Endothelial cell of umbilical vein (primary cell): Measurements from ENCODE around the gene SPATA32. TPM values are rescaled to one million over a fixed set of nuclear protein-coding genes. Genes with fewer than 3 reads are reported as not detected.

Source experiments
- BruUV-seq: library from RNA; stranded (reverse); fragments of 400-500 nt; replicated peaks from 2 replicates; lab custom pipeline; 2021; lab: Mats Ljungman, UMichigan
- CTCF ChIA-PET: fragments of 300-600, 350-600 bp; sonication (Branson Sonifier 250); formaldehyde crosslinking; loops from one replicate; lab custom pipeline; 2021; ENCODE audit warnings: antibody characterized with exemption, inconsistent platforms; lab: Charles Lee
- POLR2A ChIA-PET: fragments of 300-600, 350-600 bp; sonication (Branson Sonifier 250); formaldehyde crosslinking; loops from one replicate; lab custom pipeline; 2021; ENCODE audit warnings: antibody characterized with exemption, inconsistent platforms; lab: Charles Lee
- DNase-seq: peaks from one replicate; pipeline ENCODE4 v3.0.0-alpha.2; 2011; ENCODE audit warnings: low read depth, low spot score
- FAIRE-seq: peaks from 2 replicates; lab custom pipeline; 2011; peaks lifted over from hg19 to GRCh38; lab: Jason Lieb, UNC
- H2AFZ ChIP-seq: 2 replicates; pipeline ENCODE4 v1.6.0; 2012; ENCODE audit warnings: low read depth, low read length, control low read depth, inconsistent platforms
- H3K27ac ChIP-seq: 2 replicates; pipeline ENCODE4 v1.5.1; 2011; ENCODE audit warnings: low read depth, mild to moderate bottlenecking, control low read depth, low read length, moderate library complexity; ENCODE audit not compliant: insufficient read depth
- H3K27me3 ChIP-seq, 2 experiments: 2 replicates each; pipeline versions ENCODE4 v1.6.0 to v1.6.1; 2011; ENCODE audit warnings: low read length in 2 of 2, mixed read lengths in 1 of 2; ENCODE audit not compliant: control insufficient read depth in 2 of 2, insufficient read depth in 2 of 2
- H3K36me3 ChIP-seq, 2 experiments: 2 replicates in 1 of 2; 3 replicates in 1 of 2; pipeline ENCODE4 v1.5.1; 2011; ENCODE audit warnings: low read length in 2 of 2, mild to moderate bottlenecking in 1 of 2, moderate library complexity in 1 of 2; ENCODE audit not compliant: control insufficient read depth in 2 of 2, insufficient read depth in 2 of 2; ENCODE audit errors: extremely low read depth in 1 of 2
- H3K4me1 ChIP-seq: 3 replicates; pipeline ENCODE4 v1.5.1; 2011; ENCODE audit warnings: mild to moderate bottlenecking, low read length; ENCODE audit not compliant: control insufficient read depth, insufficient read depth; ENCODE audit errors: extremely low read depth
- H3K4me2 ChIP-seq: 2 replicates; pipeline ENCODE4 v1.6.1; 2011; ENCODE audit warnings: low read length, control low read depth, mixed read lengths; ENCODE audit not compliant: insufficient read depth
- H3K4me3 ChIP-seq, 3 experiments: fragments of 200-600 bp in 1 of 3; sonication (generic), shearing (Covaris generic) in 1 of 3; replicated peaks in 1 of 3; 2 replicates each; pipeline ENCODE4 v1.5.1; 2011 to 2016; ENCODE audit warnings: control low read depth in 3 of 3, low read length in 3 of 3, mild to moderate bottlenecking in 2 of 3, inconsistent platforms in 1 of 3, low read depth in 1 of 3, moderate library complexity in 1 of 3; ENCODE audit not compliant: insufficient read depth in 1 of 3
- H3K79me2 ChIP-seq: 2 replicates; pipeline ENCODE4 v1.6.0; 2012; ENCODE audit warnings: low read length, inconsistent platforms; ENCODE audit not compliant: control insufficient read depth, insufficient read depth
- H3K9ac ChIP-seq: replicated peaks from 2 replicates; pipeline ENCODE3; 2011; ENCODE audit warnings: low read length, control low read depth; ENCODE audit not compliant: insufficient read depth; ENCODE audit errors: extremely low read depth
- H3K9me1 ChIP-seq: replicated peaks from 3 replicates; pipeline ENCODE4 v1.6.0; 2011; ENCODE audit warnings: mild to moderate bottlenecking, low read length; ENCODE audit not compliant: control insufficient read depth, insufficient read depth; ENCODE audit errors: extremely low read depth
- H3K9me3 ChIP-seq: replicated peaks from 2 replicates; pipeline ENCODE4 v1.5.1; 2012; ENCODE audit warnings: low read length, inconsistent platforms; ENCODE audit not compliant: control insufficient read depth, insufficient read depth
- H4K20me1 ChIP-seq: replicated peaks from 2 replicates; pipeline ENCODE3; 2011; ENCODE audit warnings: mild to moderate bottlenecking, low read length; ENCODE audit not compliant: control insufficient read depth, insufficient read depth; ENCODE audit errors: extremely low read depth
- CTCF ChIP-seq, 2 donors: IDR thresholded peaks; 1 replicate in 1 of 2; 2 replicates in 1 of 2; pipeline ENCODE4 v1.5.1; 2011; ENCODE audit warnings: low read length in 2 of 2, mild to moderate bottlenecking in 2 of 2, moderate library complexity in 2 of 2, control low read depth in 1 of 2, inconsistent platforms in 1 of 2, low read depth in 1 of 2; ENCODE audit not compliant: insufficient read depth in 1 of 2; ENCODE audit errors: extremely low read depth in 1 of 2
- EZH2 ChIP-seq: IDR thresholded peaks from 2 replicates; pipeline ENCODE4 v1.6.1; 2012; ENCODE audit warnings: borderline replicate concordance, low read depth, mild to moderate bottlenecking, moderate library complexity, low read length, inconsistent platforms; ENCODE audit not compliant: severe bottlenecking
- FOS ChIP-seq: IDR thresholded peaks from 2 replicates; pipeline ENCODE4 v1.6.1; 2011; ENCODE audit warnings: mild to moderate bottlenecking, low read length, moderate library complexity, borderline replicate concordance; ENCODE audit not compliant: insufficient read depth
- GATA2 ChIP-seq: IDR thresholded peaks from 2 replicates; pipeline ENCODE4 v1.7.0; 2011; ENCODE audit warnings: low read depth, mild to moderate bottlenecking, moderate library complexity, mixed read lengths, low read length; ENCODE audit not compliant: insufficient read length, insufficient read depth
- JUN ChIP-seq: IDR thresholded peaks from 2 replicates; pipeline ENCODE4 v1.6.1; 2011; ENCODE audit warnings: borderline replicate concordance, low read depth; ENCODE audit not compliant: insufficient read length, insufficient read depth
- MAX ChIP-seq: IDR thresholded peaks from 2 replicates; pipeline ENCODE4 v1.6.1; 2011; ENCODE audit not compliant: insufficient read depth, insufficient read length
- MYC ChIP-seq: IDR thresholded peaks from one replicate; pipeline ENCODE4 v1.6.1; 2011; ENCODE audit warnings: mild to moderate bottlenecking, low read depth, low read length
- POLR2A ChIP-seq: IDR thresholded peaks from 2 replicates; pipeline ENCODE4 v1.6.1; 2012; ENCODE audit warnings: low read depth, mild to moderate bottlenecking, control low read depth, low read length
- POLR2AphosphoS5 ChIP-seq: IDR thresholded peaks from 2 replicates; pipeline ENCODE4 v1.6.1; 2012; ENCODE audit warnings: low read depth, mild to moderate bottlenecking, control low read depth, low read length, moderate library complexity; ENCODE audit not compliant: insufficient read depth
- dilution Hi-C: fragments of 300-500 bp; cut with MboI; formaldehyde crosslinking; loops from one replicate; pipeline ENCODE4 v1.15.0; 2019; ENCODE audit warnings: low sequenced_read_pairs; ENCODE audit not compliant: extremely low pct_ligation_motif_present
- intact Hi-C: fragments of 100-400 bp; cut with micrococcal nuclease; formaldehyde crosslinking; loops from one replicate; pipeline ENCODE4 v1.10.0; 2022
- polyA plus RNA-seq, 4 experiments: library from polyadenylated mRNA; depleted of rRNA in 3 of 4; stranded (reverse) in 3 of 4; unstranded in 1 of 4; fragments of >200 nt; gene quantifications; 2 replicates each; pipeline versions ENCODE4 v1.2.1 to v1.2.3, GENCODE V29; 2011 to 2012; ENCODE audit warnings: missing spikeins in 1 of 4
- total RNA-seq: library from RNA; stranded (reverse); gene quantifications from 2 replicates; pipeline ENCODE4 v1.2.3, GENCODE V29; 2021

SPATA32 gene
- total and polyA plus RNA-seq, 2 donors (not counting 3 experiments of a cell fraction or from before 2014, with no cell fraction given): not detected

DNA sequence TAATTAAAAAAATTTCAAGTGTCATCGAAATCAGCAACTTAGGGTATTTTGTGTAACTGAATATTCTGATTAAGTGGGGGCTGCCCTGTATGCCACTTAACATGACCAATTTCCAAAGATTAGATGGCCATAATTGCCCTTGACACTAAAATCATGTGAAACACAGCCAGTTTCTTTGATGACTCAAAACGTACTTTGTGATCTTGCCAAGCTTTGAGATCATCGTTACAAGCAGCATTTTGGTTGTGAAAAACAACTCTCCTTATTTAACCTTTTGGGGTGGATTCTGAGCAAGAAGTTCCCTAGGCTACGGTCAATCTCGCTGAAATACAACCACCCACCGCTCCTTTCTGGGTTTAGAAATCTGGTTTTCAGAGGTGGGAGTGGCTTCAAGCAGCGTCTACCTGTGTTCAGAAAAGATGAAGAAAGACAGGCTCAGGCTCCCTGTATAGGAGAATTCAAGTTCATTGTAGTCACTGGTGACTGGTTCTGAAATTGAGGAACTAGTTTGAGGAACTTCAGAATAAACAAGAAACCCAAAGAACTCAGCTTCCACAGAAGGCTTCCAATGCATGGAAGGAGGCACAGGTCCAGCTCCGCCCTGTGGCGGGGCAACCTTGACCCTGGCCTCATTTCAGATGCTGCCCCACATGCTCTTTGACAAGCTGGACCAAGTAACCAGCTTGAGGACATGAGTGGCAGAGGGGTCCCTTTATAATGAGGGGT is 45.6 kb upstream of the SPATA32 start:
- CTCF ChIA-PET: interaction anchor here (0.6 to 4.2 kb wide), 10 partner anchors 9 to 174 kb away, joined by 3 to 27 read pairs (median 4); partner anchors contain the start of genes ACBD4 and MAP3K14
- H2AFZ ChIP-seq: no peak overlapping the region
- TF ChIP-seq POLR2AphosphoS5 (no peak), MYC (no peak), POLR2A (no peak), FOS (peak; percentile 57), GATA2 (no peak), CTCF (IDR thresholded peaks at IDR 0.05; ENCODE audit: extremely low read depth in 1 of 2, insufficient read depth in 1 of 2, low read depth in 1 of 2, low read length in 2 of 2) (no peak), MAX (no peak), JUN (peak; percentile 42), EZH2 (no peak)

More for the DNA sequence above, 45.6 kb upstream of the SPATA32 start:
- Histone ChIP-seq H3K4me1 (peaks cover 10% of the 10 kb centered on the region), H3K4me3 (no peak overlapping the region), H3K9me3 (no peaks in the 10 kb centered on the region), H3K4me2 (peak overlapping the region; percentile 1), H3K79me2 (peaks cover 74% of the 10 kb centered on the region), H3K9ac (peak overlapping the region; percentile 11), H4K20me1 (no peaks in the 10 kb centered on the region), H3K36me3 (peaks cover 0 to 7% of the 10 kb centered on the region in 2 experiments), H3K9me1 (no peaks in the 10 kb centered on the region), H3K27me3 (no peaks in the 10 kb centered on the region), H3K27ac (peak overlapping the region; percentile 62)
- intact Hi-C loops: no loop called here
- dilution Hi-C loops: no loop called here
- POLR2A ChIA-PET: no interaction called here
- DNase-seq (peak; percentile 88), FAIRE-seq (peak; percentile 98)
- BruUV-seq: no TSS peak
